ACC112 (cell line): ENCODE measurements around the gene USP32.

Source experiments
- H2AFZ ChIP-seq: fragments of 200-600 bp; sonication (generic); one replicate; pipeline ENCODE4 v1.6.0; 2017; ENCODE audit warnings: antibody characterized with exemption, low read length; ENCODE audit not compliant: unreplicated experiment
- H3K27ac ChIP-seq: fragments of 200-600 bp; sonication (generic); 2 replicates; pipeline ENCODE4 v1.5.1; 2014; ENCODE audit warnings: low read depth, mild to moderate bottlenecking, antibody characterized with exemption, low read length, moderate library complexity
- H3K27me3 ChIP-seq: fragments of 200-600 bp; sonication (generic); 2 replicates; pipeline ENCODE4 v1.6.1; 2014; ENCODE audit warnings: mild to moderate bottlenecking, antibody characterized with exemption, low read length, moderate library complexity, mixed read lengths; ENCODE audit not compliant: insufficient read depth
- H3K36me3 ChIP-seq: fragments of 200-600 bp; sonication (generic); 2 replicates; pipeline ENCODE4 v1.6.1; 2016; ENCODE audit warnings: mild to moderate bottlenecking, antibody characterized with exemption, low read length, moderate library complexity, mixed read lengths; ENCODE audit not compliant: insufficient read depth
- H3K4me1 ChIP-seq: fragments of 200-600 bp; sonication (generic); one replicate; pipeline ENCODE4 v1.6.1; 2016; ENCODE audit warnings: low read length, mixed read lengths; ENCODE audit not compliant: insufficient read depth, unreplicated experiment, control insufficient read depth
- H3K4me3 ChIP-seq: fragments of 200-600 bp; sonication (generic); 2 replicates; pipeline ENCODE4 v1.5.1; 2014; ENCODE audit warnings: mild to moderate bottlenecking, low read depth, low read length
- H3K79me2 ChIP-seq: fragments of 200-600 bp; sonication (generic); one replicate; pipeline ENCODE4 v1.6.0; 2016; ENCODE audit warnings: low read length; ENCODE audit not compliant: control insufficient read depth, unreplicated experiment, insufficient read depth

USP32 gene

DNA sequence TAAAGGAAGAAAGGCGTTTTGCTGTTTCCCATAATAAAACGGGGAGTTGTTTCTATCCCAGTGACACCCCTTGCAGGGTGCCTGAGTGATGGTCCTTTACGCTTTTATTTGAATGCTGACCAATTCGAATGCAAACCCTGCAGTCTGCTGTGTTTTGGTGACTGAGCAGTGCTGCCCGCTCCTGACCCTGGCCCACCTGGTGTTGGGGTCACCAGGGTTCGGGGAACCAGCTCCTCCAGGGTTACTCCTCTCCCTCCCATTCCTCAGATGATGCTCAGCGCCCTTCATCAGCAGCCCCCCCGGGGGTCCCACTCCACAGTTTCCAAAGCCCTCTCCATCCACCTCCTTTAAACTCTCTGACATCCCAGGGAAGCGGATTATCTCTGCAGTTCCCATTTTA, 236.1 kb downstream of the USP32 start:
- Histone ChIP-seq H3K36me3 (no peaks in the 10 kb centered on the region), H3K4me1 (peaks cover 16% of the 10 kb centered on the region), H3K27ac (no peak overlapping the region), H3K79me2 (no peaks in the 10 kb centered on the region), H2AFZ (no peak overlapping the region), H3K4me3 (no peak overlapping the region), H3K27me3 (peaks cover 33% of the 10 kb centered on the region)

GRCh38 chr17:60155427-60155814, 236.5 kb downstream of the USP32 start:
- Histone ChIP-seq H3K27ac (no peak overlapping the region), H3K4me3 (no peak overlapping the region)

DNA sequence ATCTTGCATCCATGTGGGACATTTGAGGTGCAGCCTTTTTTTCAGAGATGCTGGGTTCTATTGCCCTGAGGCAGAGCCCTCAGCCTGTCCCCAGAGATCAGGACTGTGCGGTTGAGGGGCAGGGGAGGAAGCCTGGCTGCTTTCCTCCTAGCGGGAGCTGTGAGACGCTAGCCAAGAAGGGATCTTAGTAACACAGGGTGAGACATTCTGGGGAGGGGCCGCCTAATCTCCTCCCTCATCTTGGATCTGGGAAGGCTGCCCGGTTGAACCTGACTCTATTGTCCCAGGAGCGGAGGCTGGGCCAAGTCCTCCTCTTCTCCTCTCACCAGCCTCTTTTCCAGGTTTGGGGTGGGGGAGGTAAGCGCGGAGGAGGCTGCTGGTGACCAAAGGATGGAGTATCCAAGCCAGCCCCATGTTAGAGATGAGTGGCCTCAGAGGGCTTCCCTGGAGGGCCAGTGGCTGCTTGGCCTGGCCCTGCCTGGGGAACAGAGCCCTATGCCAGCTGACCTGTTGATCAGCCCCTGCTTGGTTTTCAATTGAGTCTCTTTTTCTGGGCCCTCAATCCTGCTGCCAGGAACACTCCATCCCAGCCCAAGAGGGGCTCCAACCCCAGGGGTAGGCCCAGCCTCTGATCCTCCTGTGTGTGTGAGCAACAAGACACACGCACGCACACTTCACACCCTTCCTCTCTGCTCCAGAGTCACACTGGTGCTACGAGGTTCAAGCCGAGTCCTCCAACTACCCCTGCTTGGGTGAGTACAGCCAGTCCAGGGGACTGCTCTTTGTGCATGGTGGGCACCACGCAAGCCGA, 237.1 kb downstream of the USP32 start:
- Histone ChIP-seq H2AFZ (no peak overlapping the region), H3K79me2 (no peaks in the 10 kb centered on the region), H3K36me3 (no peaks in the 10 kb centered on the region), H3K4me3 (no peak overlapping the region), H3K27me3 (peaks cover 42% of the 10 kb centered on the region), H3K27ac (no peak overlapping the region), H3K4me1 (peaks cover 15% of the 10 kb centered on the region)

More at GRCh38 chr17:60155427-60155814, 236.5 kb downstream of the USP32 start:
- Histone ChIP-seq H3K4me1 (peaks cover 15% of the 10 kb centered on the region), H3K27me3 (peaks cover 36% of the 10 kb centered on the region), H2AFZ (no peak overlapping the region), H3K79me2 (no peaks in the 10 kb centered on the region), H3K36me3 (no peaks in the 10 kb centered on the region)

DNA sequence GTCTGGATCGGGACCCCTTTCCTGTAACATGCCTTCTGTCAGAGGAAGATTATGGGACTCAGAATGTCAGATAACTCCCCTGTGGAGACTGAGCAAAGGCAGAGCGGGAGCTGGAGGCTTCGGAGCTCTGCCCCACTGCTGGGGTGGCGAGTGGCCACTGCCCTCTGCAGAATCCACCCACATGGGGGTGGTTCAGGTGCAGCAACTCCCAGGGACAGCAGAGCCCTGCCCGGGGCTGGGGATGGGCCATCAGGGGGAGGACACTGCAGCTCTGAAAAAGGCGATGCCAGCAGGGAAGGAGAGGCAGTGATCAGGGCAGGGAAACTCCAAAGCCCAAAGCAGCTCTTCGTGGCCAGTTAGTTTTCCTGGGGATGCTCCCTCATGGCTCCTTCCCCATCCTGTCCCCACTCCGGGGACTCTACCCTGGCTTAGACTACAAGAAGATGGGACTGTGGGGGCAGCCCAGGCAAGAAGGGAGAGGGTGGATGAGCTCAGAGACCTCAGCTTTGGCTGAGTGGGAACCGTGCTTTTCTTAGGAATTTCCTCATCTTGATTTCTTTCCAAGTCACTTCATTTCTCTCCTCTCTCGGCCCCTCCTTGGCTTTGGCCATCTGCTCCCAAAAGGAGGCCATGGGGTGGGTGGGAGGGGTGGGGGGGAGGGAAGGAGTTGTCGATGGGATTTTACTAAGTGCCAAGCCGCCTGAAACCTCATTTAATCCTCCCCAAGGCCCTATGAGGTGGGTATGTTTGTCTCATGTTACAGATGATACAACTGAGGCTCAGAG, 238.1 kb downstream of the USP32 start:
- Histone ChIP-seq H3K36me3 (no peaks in the 10 kb centered on the region), H3K4me1 (peaks cover 15% of the 10 kb centered on the region), H3K27me3 (peaks cover 42% of the 10 kb centered on the region), H2AFZ (no peak overlapping the region), H3K4me3 (no peak overlapping the region), H3K27ac (no peak overlapping the region), H3K79me2 (no peaks in the 10 kb centered on the region)

DNA sequence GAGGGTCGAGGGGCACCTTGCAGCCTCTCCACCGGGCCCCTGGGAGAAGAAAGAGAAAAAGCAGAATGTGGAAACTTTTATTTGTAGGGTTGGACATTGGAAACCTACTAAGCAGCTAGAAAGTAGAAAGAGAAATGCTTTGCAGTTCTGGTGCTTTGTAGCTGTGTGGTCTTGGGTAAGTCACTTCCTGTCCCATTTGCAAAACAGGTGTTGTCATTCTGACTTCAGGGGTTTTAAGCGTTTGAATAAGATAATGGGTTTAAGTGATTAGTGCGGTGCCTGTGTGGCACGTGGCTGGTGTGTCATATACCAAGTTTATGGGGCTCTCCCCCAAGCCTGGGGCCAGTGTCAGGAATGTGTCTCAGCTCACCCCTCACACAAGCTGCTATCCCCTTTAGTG, 240.6 kb downstream of the USP32 start:
- Histone ChIP-seq H3K79me2 (no peaks in the 10 kb centered on the region), H3K27me3 (peaks cover 41% of the 10 kb centered on the region), H3K4me1 (peaks cover 15% of the 10 kb centered on the region), H3K27ac (no peak overlapping the region), H3K36me3 (no peaks in the 10 kb centered on the region), H3K4me3 (no peak overlapping the region), H2AFZ (no peak overlapping the region)

- no peak within 1 kb of the TSS for H2AFZ ChIP-seq
- no peaks in the 10 kb centered on the region for H3K79me2 ChIP-seq
- H3K4me3 ChIP-seq = no peak within 1 kb of the TSS
- H3K4me1 ChIP-seq = peaks cover 12% of the 10 kb centered on the region
- no peaks in the 10 kb centered on the region for H3K36me3 ChIP-seq
- peaks cover 53% of the 10 kb centered on the region for H3K27me3 ChIP-seq
- H3K27ac ChIP-seq = no peak within 1 kb of the TSS
Measured at GRCh38 chr17:60149691-60150582, 242.0 kb downstream of the USP32 start, which contains the start of gene CA4. CA4 (plus strand) TSS chr17:60149973; CDS start chr17:60150035, 62 bp downstream.

- Histone ChIP-seq H3K79me2 (no peaks in the 10 kb centered on the region), H3K27me3 (peaks cover 55% of the 10 kb centered on the region), H3K36me3 (no peaks in the 10 kb centered on the region), H3K27ac (no peak overlapping the region), H3K4me1 (no peaks in the 10 kb centered on the region), H2AFZ (no peak overlapping the region), H3K4me3 (no peak overlapping the region)
Measured at GRCh38 chr17:60148373-60148772, 243.6 kb downstream of the USP32 start.

GRCh38 chr17:60147553-60148223, 244.2 kb downstream of the USP32 start:
- Histone ChIP-seq H3K27me3 (peaks cover 55% of the 10 kb centered on the region), H3K27ac (no peak overlapping the region), H2AFZ (no peak overlapping the region), H3K4me3 (no peak overlapping the region), H3K36me3 (no peaks in the 10 kb centered on the region), H3K79me2 (no peaks in the 10 kb centered on the region), H3K4me1 (peaks cover 2% of the 10 kb centered on the region)

DNA sequence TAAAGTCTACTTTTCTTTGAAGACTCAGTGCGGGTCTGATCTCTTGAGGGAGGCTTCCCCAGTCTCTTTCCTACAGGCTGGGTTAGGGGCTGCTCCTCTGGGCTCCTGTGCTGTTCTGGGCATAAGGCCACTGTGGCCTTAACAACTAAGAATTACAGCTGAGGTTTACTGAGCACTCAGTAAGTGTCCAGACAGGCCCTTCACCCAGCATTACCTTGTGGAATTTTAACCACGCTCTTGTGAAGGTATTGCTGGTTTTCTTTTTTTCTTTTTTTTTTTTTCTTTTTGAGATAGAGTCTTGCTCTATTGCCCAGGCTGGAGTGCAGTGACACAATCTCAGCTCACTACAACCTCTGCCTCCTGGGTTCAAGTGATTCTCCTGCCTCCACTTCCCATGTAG, 245.7 kb downstream of the USP32 start:
- H3K36me3 ChIP-seq = no peaks in the 10 kb centered on the region
- H3K79me2 ChIP-seq = no peaks in the 10 kb centered on the region
- no peak overlapping the region for H3K27ac ChIP-seq
- no peak overlapping the region for H2AFZ ChIP-seq
- H3K4me1 ChIP-seq = peaks cover 7% of the 10 kb centered on the region
- H3K4me3 ChIP-seq = no peak overlapping the region
- peaks cover 52% of the 10 kb centered on the region for H3K27me3 ChIP-seq
